ACHN (cell line): ENCODE results near the gene MYL5.

ENCODE experiments used
- DNase-seq: peaks from one replicate; pipeline ENCODE4 v3.0.0-alpha.2; 2015
- in situ Hi-C: cut with HindIII; loops from 2 replicates; pipeline ENCODE4 v1.10.0; 2017; ENCODE audit warnings: low sequenced_read_pairs, low pct_ligation_motif_present, low pct_unique_long_range_greater_than_20kb

Gene MYL5

DNA sequence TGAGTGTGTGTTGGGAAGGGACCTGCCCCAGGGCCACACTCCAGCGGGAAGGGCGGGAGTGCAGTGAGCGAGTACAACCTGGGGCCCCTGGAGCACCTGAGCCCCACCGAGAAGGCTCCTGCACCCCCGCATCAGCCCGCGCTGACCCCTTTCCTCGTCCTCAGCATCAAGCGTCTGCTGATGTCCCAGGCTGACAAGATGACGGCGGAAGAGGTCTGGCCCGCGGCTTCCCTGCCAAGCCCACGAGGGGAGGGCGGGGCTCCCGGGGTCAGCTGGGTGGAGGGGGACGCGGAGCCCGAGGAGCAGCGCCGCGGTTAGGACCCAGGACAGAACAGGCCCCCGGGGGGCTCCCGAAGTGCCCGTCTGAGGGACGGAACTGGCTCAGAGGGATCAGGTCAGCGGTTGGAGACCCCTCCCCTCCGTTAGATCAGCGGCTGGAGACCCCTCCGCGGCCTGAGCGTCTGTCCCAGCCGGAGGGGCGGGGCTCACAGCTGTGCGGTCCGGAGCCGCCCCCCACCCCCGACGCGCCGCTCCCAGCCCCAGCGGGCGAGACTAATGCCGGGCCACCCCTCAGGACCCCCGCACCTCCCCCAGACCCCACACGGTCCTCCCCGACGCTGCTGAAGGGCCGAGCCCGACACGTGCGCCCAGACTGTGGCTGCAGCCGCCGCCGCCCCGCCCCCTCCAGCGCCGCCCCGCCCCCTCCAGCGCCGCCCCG lies 6.7 kb downstream of the MYL5 start:
- in situ Hi-C loops, result no loop called here
- no peak for DNase-seq

DNA sequence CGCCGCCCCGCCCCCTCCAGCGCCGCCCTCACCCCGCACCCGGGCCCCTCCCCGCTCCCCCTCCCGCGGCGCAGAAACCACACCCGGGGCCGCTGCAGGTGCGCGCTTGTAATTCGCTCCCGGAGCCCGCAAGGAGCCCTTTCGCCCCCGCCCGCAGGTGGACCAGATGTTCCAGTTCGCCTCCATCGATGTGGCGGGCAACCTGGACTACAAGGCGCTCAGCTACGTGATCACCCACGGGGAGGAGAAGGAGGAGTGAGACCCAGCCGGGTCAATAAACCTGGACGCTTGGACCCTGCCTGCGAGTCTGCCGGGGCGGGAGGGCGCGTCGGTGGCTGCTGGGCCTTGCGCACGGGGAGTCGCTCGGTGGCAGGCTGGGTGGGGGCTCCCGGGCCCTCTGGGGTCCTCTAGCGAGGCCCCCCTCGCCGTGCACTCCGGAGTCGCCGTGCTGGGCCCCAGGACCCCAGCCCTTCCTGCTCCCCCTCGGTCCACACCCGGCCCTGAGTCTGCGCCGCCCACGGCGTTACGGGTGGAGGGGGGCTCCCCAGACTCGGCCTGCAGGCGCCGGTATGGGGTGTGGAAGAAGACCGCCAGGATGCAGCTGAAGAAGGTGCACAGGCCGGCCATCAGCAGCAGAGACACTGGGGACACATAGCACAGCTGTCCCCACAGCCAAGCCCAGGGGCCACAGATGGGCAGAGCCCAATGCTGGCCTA lies 7.6 kb downstream of the MYL5 start:
- in situ Hi-C loops, result no loop called here
- DNase-seq, result no peak

DNA sequence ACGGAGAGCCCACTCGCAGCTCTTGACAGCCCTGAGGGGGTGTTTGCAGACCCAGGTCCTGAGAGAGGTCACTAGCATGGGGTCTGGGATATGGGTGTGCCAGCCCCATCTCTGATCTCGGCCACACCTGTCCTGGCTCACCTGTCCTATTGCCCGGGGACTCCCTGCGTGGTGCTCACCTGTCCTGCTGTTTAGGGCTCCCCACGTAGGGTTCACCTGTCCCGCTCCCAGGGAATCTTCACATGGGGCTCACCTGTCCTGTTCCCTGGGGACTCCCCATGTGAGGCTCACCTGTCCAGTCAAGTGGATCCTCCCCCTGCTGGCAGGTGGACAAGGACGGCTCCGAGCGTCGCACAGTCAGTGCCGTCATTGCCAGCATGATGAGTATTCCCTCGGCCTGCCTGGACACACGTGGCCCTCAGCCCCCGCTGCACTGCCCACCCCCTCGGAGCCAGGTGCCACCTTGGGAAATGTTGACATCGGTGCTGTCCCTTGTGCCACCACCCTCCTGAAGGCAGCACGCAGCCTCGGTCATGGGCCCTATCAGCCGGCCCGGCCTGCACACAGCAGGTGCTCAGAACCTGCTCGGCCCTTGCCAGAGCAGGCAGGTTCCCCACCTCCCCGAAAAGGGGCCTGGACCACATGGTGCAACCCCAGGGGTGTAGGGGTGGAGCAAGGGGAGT lies 8.3 kb downstream of the MYL5 start:
- no peak for DNase-seq
- in situ Hi-C loops, result no loop called here

DNA sequence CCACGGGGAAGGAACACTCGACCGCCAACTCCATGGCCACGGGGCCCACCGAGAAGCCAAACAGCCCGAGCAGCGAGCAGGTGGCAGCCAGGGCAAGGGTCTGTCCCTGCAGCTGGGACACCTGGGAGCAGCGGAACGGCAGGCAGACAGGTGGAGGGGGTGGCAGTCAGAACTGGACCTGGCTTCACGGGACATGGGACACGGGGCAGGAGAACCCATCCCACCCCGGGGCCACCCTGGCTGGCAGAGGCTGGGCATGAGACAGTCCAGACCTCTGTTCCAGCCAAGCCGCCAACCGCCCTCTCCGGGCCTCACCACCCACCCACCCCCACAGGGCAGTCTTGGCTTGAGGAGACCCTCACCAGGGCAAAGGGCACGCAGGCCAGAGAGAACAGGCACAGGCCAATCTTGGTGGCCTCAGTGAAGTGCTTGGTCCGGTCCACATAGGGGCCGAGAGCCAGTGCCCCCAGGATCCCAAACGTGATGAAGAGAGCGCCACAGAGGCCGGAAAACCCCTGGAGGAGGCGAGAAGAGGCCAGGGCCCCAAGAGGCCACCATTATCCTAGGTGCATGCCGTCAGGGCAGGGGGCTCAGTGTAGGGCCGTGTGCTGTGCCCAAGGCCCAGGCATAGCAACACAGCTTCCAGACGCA lies 9.0 kb downstream of the MYL5 start:
- DNase-seq, result no peak
- in situ Hi-C loops, result no loop called here

DNA sequence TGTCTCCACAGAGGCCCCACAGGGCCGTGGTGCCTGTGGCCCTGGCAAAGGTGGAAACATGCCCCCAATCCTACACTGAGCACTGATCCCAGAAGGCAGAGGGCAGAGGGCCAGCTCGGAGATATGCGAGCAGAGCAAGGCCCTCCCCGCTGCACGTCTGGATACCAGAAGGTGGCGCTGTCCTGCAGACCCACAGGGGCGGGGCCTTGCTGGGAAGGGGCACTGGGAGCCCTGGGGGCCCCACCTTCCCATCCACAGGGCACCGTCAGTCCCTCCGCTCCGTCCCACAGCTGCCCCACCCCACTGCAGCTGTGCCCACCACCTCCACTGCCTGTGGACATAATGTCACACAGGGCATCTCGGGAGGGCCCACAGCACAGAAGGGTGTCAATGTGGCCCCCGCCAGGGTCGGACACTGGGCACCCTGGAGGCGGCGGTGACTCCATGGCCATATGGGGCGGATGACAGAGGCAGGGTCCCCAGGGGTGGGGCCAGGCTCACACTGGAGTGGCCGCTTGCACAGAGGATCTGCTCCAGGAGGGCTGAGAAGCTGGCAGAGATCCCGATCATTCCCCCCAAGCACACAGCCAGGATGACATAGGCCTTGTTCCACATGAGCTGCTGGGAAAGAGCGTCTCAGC lies 9.8 kb downstream of the MYL5 start:
- in situ Hi-C loops, result no loop called here
- DNase-seq, result peak; percentile 60

DNA sequence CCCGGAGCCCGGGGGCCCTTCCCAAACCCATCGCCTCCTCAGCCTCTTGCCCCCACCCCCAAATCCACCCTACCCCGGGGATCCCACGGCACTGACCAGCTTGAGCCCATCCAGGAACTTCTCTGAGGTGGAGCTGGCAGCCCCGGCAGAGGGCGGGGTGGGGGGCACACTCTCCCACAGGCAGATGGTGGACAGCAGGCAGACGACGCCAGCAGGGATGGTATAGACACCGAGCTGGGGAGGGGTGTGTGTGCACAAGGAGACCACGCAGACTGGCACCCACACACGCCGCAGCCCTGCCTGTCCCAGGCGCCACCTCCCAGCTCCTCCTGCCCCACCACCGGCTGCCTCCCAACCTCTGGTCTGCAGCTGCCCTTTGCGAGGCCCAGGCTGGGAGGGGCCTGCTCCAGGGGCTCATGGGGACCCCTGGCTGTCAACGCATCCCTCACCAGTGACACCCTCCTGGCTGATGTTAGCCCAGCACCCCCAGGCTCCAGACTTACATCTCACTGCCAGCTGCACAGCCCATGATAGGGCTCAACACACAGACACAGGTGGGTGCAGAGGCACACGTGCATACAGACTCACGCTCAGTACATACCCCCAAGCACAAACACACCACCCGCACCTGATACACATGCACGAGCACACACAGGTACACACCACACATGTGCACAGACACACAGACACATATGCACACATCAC lies 10.4 kb downstream of the MYL5 start:
- in situ Hi-C loops, result no loop called here
- no peak for DNase-seq

DNA sequence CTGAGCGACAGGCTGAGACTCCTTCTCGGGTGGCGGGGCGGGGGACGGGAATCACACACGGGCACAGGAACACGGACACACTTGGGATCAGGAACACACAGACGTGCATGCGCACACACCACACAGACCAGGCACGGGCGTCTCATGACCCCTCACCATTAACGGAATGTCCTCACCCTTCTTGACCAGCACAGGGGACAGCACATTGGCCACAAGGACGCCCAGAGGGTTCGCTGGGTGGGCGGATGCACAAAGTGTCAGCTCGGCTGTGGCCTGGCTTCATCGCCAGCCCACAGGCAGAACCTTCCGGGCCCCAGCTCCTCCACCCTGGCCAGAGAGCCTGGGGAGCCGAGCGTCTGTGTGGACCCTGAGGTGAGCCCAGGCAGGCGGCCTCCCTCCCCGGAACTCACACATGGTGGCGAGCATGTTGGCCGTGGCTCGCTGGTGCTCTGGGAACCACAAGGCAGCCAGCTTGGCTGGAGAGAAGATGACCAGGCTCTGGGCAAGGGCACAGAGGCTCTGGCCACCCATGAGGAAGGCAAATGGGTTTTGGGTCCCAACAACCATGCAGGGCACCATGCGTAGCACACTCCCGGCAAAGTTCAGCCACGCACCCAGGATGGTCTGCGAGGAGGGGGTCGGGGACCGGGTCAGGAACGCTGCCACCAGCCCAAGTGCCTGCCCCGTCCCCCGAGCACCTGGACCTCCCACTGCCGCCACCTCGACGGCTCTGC lies 11.5 kb downstream of the MYL5 start:
- in situ Hi-C loops, result no loop called here
- DNase-seq, result no peak

DNA sequence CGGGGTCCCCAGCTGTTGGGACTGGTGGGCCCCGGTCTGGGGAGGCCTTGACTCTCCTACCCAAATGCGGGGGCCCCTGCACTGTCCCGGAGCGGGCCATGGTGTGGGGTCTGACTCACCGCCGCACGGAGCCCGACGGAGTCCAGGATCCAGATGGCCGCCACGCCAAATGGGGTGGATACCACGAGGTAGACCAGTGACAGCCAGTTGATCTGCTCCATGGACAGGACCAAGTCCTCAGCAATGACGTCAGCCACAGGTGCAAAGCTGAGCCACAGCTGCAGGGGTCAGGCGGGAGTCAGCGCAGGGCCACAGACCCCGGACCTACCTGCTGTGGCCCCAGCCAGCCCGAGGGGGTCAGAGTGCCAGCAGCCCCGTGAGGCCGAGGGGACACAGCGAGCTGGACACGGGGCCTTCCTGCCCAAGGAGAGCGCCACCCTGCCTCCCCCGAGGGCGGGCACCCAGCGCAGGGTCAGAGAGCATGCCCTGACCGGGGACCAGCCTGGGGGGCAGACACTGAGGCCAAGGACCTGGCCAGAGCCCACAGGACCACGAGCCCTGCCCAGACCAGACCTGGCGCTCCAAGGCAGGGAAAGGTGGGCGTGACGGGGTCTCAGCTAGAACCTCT lies 12.2 kb downstream of the MYL5 start:
- in situ Hi-C loops, result no loop called here
- no peak for DNase-seq

DNA sequence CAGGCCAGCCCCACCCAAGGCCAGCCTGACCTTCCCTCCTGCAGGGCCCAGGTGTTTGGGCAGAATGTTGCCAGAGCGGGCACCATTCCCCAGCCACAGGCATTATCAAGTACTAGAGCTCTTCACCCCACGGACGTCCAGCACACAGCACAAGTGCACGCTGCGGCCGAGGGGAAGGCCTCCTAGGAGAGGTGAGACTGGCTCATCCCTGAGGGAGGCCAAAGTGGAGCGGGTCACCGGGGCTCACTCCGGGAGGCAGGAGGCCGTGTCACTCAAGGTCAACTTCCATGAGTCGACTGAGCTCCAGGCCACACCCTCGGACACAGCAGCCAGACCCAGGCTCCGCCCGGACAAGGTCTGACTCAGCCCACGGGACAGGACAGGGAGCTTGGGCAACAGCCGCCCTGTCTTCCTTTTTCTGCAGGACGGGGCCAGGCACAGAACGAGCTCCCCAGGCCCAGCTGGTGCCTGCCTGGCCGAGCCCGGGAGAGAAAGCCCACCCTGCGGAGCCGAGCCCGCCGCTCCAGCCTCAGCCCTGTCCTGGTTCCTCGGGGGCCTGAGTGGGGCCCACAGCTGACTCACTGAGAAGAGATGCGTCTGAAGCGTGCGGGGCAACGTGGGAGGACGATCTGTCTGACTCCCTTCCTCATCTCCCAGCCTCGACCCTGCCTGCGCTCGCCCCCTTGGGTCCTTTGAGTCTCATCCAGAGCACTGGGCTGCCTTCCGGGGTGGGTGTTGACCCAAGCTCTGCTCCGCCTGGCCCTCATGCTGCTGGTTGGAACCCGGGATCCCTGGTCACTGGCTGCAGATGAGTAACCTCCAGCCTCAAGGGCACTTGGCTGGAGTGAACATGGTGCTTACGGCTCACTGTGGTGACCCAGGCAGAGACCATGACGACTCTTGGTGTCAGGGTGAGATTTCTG lies 13.0 kb downstream of the MYL5 start:
- in situ Hi-C loops, result no loop called here
- peak; percentile 87 for DNase-seq

DNA sequence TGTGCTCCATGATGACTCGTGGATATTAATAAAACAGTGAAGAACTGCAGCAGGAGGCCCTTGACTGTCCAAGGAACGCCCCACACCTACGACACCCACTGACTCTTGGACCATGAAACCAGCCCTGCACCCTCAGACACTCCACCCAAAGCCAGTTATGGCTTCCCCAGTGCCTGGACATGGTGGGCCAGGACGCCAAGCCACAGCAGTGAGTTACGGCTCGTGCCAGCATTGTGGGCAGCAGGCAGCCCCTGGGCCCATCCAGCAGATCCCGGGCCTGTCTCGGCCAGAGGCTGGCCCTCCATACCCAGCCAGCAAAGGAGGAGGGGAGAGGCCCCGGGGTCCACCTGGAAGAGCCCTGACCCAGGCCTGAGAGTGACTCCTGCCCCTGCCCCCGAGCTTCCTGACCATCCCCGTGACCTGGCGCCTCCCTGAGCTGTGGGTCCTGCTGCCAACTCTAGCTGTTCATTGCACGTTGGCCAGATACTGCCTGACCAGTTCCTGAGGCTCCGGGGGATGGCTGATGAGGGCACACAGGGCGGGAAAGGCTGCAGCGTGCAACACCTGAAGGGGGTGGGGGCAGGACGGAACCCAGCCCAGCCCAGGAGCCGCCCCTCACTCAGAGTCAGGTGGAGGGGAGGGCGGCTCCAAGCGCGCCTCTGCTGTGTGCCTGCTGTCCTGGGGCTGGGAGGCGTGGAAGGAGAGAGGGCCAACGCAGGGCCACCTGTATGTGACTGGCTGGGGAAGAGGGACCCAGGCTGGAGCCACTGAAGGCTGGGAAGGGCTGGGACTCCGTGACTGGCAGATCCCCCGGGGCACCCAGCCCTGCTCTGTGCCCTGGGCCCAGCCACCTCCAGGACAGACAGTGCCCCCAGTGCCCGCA lies 13.9 kb downstream of the MYL5 start:
- DNase-seq, result peak; percentile 22
- in situ Hi-C loops, result no loop called here

DNA sequence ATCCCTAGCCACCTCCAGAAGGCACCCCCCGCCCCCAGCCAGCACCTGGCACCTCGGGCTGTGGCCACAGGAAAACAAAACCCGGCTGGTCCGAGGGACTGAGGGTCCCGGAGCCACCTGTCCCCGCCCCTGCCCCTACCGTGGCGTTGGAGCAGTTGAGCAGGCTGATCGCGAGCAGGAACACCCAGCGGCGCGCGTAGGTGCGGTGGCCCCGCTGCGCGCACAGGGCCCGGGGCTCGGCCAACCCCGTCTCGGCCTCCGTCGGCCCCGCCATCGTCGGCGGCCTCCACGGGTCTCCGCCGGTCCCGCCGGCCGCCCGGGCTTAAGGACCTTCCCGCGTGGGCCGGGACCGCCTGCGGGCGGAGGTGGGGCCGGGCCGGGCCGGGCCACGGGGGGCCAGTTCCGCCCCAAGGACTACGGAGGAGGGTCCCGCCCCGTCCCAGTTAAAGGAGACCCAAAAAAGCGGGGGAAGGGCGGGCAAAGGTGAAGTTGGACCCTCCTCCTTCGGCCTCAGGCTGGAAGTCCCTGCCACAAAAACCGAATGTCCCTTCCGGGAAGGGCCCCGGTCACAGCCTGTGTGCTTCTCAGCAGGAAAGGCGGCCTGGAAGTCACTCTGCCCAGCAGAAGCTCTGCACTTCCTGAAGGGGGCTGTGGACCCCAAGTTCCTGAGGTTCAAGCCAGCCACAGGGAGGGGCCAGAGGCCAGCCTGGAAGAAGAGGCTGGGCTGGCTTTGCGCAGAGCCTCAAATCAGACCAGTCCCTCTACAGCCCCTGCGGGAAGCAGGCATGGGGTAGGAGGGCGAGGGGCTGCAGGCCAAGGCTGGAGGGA lies 14.7 kb downstream of the MYL5 start, which contains the start of gene SLC49A3:
SLC49A3 (minus strand) TSS at position 298 of the 828 bp plus-strand sequence; CDS start at position 274, 24 bp downstream.
- in situ Hi-C loops, result no loop called here
- peak; percentile 23 for DNase-seq

DNA sequence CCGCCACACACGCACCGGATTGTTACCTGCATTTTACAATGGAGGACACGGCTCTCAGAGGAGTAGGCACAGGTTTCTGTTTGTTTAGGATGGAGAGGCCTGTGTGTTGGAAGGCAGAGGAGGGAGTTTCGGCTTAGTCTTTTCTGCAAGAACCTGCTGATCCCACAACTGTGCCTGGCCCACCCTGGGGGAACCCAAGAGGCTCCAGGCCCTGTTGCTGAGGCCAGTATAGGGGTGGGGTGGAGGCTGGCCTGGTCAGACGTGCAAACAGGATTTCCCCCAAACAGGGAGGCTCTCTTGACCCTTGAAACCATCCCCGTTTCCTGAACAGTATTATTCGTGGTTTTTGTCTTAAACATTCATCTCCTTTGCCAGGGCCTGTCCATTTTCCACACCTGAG lies 15.4 kb downstream of the MYL5 start:
- in situ Hi-C loops, result no loop called here
- no peak for DNase-seq

DNA sequence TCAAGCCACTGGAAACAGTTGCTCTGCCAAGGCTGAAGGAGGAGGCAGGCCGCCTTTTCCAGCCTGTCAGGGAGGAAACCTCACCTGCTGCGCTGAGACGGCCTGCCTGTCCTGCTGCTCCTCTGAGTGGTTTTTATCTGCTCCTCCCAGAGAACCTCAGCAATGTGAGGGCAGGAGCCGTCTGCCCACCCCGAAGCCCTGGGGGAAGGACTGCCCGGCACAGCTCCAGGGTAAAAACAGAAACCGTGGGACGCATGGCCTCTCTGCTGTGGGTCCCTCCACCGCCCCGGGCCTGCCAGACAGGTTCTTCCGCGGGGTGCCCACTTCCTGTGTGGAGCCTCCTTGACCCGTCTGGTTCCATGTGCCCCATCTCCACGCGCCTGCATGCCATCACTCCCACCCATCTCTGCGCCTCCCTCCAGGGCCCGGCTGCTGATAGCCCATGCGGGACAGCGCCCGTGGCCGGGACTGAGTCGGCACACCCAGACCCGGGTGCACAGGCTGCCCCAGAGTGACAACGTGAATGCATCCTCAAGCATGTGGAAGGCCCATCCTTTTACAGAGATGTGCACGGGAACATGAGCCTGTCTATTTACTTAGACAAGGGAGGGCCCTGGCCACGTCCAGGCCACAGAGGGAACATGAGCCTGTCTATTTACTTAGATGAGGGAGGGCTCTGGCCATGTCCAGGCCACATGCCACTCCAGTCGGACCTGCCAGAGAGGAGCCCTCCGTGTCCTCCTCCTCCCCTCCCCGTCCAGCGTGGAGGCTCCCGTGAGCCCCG lies 18.6 kb downstream of the MYL5 start:
- in situ Hi-C loops, result no loop called here
- no peak for DNase-seq
